ENCODE data around the gene MTRF1.

Gene MTRF1

GRCh38 chr13:41224113-41225110, 39.0 kb downstream of the MTRF1 start:
- no peak for DNase-seq (ENCODE audit: low read depth, low spot score)

- peak; percentile 25 for DNase-seq (ENCODE audit: low read depth, low spot score)
Observed at GRCh38 chr13:41222259-41222852, 41.0 kb downstream of the MTRF1 start.

- DNase-seq (ENCODE audit: low read depth, low spot score), result no peak
Observed at GRCh38 chr13:41220401-41220800, 43.0 kb downstream of the MTRF1 start.

DNA sequence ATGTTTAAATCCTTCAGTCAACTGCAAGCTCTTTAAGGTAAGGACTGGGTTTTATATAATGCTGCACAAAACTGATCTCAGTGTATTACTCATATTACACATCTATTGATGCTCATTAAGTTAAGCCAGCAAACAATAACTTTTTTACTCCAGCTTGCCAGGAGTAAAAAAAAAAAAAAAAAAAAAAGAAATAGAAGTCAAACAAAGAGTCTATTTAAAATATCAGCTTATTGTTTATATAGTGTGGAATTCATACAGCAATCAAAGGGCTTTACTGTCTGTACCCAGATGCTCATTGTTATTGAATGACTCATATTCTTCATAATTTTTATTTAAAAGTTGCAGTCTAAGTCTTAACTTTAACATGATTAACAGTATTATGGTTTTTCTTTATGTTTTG, 47.2 kb downstream of the MTRF1 start:
- no peak for DNase-seq (ENCODE audit: low read depth, low spot score)

DNA sequence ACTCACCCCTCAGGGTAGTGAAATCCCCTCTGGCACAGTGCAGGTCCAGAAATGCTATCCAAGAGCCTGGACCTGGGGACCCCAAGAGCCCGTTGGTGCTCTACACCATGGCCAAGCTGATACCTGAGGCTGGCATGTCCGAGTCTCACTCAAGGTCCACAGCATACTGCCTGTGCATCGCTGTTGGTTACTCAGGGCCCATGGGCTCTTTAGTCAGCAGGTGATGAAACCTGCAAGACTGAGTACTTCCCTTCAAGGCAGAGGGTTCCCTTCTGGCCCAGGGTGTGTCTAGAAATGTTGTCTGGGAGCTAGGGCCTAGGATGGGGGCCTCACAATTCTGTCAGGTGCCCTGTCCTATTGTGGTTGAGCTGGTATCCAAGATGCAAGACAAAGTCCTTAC, 49.5 kb downstream of the MTRF1 start:
- no peak for DNase-seq (ENCODE audit: low read depth, low spot score)

GRCh38 chr13:41213316-41213715, 50.1 kb downstream of the MTRF1 start:
- no peak for DNase-seq (ENCODE audit: low read depth, low spot score)

GRCh38 chr13:41212881-41213280, 50.5 kb downstream of the MTRF1 start:
- no peak for DNase-seq (ENCODE audit: low read depth, low spot score)

DNA sequence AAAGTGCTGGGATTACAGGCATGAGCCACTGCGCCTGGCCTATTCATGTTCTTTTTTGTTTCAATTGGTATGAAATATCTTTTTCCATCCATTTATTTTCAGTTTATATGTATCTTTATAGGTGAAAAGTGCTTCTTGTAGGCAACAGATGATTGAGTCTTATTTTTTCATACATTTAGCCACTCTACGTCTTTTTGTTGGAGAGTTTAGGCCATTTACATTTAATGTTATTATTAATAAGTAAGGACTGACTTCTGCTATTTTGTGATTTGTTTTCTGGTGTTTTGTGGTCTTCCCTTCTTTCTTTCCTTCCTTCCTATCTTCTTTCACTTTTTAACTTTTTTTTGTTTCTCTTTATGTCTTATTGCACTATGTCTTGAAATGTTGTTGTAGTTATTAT, 52.3 kb downstream of the MTRF1 start:
- DNase-seq (ENCODE audit: low read depth, low spot score), result no peak

GRCh38 chr13:41206467-41206866, 56.9 kb downstream of the MTRF1 start:
- no peak for DNase-seq (ENCODE audit: low read depth, low spot score)

GRCh38 chr13:41203810-41204209, 59.6 kb downstream of the MTRF1 start:
- DNase-seq (ENCODE audit: low read depth, low spot score), result no peak

GRCh38 chr13:41200126-41200525, 63.2 kb downstream of the MTRF1 start:
- no peak for DNase-seq (ENCODE audit: low read depth, low spot score)

- no peak for DNase-seq (ENCODE audit: low read depth, low spot score)
Observed at GRCh38 chr13:41199526-41199925, 63.9 kb downstream of the MTRF1 start.

GRCh38 chr13:41199079-41199478, 64.3 kb downstream of the MTRF1 start:
- no peak for DNase-seq (ENCODE audit: low read depth, low spot score)

DNA sequence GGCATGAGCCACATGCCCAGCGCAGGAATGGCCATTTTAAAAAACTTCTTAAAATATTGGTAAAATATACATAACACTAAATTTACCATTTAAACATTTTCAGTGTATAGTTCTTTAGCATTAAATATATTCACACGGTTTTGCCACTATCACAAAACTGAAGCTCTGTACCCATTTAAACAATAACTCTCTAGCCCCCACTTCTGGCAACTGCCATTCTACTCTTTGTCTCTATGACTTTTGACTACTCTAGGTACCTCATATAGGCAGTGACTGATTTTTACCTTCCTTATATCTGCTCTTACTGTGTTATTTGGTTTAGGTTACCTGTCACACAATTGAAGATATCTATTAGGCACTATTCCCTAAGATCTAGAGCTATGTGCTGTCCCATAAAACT, 66.8 kb downstream of the MTRF1 start:
- DNase-seq (ENCODE audit: low read depth, low spot score), result no peak

DNA sequence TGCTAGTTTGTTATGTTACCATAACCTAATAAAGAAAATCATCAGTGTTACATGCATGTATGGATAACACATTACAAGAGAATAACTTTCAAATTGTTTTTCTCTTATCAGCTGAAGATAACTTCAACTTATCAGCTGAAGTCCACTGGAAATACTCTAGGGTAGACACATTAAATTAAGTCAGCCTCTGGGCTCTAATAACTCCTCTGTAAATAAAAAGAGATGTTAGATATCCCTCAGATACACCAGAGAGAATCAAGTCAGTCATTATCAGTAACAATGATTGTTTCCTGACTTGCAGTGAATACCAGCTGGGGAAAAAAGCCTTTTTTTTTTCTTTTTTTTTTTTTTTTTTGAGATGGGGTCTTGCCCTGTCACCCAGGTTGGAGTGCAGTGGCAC, 67.4 kb downstream of the MTRF1 start:
- no peak for DNase-seq (ENCODE audit: low read depth, low spot score)

DNA sequence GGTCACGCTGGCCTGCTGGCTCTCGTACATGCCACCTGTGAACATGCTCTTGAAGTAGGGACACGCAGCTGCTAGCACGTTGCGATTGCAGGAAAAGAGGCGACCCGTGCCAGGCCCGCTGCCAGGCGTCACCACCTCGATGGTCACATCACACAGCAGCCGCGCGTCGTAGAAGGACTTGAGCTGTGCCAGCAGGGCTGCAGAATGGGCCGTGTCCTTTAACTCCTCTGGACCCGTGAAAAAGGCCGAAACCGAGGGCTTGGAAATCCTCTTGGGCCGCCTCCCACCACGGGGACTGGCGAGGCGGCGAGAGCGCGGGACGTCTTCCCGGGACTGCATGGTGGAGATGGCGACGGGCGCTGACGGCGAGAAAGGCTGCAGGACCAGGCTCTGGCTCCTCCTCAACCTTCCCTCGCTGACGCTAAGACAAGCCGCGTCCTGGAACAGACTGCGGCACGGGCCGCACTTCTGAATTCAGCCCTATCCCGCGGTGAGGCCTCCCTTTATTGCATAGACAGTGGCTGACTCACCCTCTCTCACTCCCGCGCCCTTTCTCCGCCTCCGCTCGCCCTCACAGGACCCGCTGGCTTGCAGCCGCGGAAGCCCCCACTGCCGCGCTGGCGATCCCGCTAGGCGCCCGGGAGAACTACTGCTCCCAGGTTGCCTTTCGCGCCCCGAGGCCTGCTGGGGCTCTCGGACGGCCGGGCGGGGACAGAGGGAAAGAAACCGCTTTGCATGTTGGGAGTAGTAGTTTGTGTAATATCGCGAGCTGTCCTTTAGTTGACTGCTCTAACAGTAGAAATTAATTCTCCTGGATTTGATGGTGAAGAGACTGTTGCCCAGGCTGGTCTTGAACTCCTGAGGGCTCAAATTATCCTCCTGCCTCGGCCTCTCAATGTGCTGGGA, 69.2 kb downstream of the MTRF1 start, which contains the start of gene KBTBD7:
KBTBD7 (minus strand) TSS at position 651 of the 906 bp plus-strand sequence; CDS start at position 339, 312 bp downstream.
- peak; percentile 97 for DNase-seq (ENCODE audit: low read depth, low spot score)

- no peak for DNase-seq (ENCODE audit: low read depth, low spot score)
Observed at GRCh38 chr13:41193469-41193868, 69.9 kb downstream of the MTRF1 start.

DNA sequence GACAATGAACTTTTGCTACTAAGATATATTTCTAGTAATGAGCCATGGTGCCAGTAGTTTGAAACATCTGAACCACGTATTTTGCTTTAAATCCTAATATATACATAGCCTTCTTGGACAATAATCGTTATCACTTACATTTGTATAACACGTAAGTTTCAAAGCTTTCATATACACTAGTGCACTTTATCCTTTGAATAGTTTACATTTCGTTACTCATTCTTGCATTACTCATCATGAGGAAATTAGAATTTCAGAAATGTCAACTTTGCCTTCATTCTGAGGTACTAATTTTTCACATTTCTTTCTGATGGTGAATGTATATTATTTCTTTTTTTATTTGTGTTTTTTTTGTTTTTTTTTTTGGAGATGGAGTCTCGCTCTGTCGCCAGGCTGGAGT, 74.8 kb downstream of the MTRF1 start:
- no peak for DNase-seq (ENCODE audit: low read depth, low spot score)

DNA sequence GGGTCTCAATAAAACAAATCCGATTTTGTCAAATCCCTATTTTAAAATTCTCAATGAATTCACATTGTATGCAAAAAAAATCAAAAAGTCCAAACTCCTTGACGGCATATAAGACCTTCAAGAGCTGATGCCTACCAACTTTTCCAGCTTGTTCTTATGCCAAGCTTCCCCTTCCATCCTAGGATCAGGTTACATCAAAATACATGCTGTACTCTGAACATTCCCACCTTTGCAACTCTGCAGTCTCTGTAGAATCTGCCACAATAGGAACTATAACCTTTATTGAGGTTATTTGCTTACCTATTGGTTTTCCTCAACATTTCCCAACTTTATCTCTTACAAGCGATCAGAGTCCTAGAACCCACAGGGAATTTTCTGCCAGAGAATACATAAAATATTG, 76.9 kb downstream of the MTRF1 start:
- no peak for DNase-seq (ENCODE audit: low read depth, low spot score)

GRCh38 chr13:41182231-41182630, 81.1 kb downstream of the MTRF1 start:
- no peak for DNase-seq (ENCODE audit: low read depth, low spot score)

DNA sequence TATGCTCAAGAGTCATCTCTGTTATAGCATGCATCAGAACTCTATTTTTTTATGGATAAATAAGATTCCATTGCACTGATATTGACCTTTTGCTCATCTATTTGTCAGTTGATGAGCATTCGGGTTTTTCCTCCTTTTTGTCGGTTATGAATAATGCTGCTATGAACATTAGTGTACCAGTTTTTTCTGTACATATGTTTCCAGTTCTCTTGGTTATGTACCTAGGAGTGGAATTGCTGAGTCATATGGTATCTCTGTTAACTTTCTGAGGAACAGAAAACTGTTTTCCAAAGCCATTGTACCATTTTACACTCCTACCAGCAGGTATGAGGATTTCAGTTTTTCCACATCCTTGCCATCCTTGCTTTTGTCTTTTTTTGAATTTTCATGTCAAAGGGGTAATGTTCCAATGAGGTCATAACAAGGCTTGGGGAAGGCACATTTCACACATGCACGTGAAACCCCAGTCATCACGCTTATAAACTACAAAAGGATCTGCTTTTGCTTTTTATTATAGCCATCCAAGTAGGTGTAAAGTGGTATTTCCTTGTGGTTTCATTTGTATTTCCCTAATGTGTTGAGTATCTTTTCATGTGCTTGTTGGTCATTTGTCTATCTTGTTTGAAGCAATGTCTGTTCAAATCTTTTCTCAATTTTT, 83.7 kb downstream of the MTRF1 start:
- no peak for DNase-seq (ENCODE audit: low read depth, low spot score)
